ENCODE results near the gene SAMD14.

SAMD14 gene

GRCh38 chr17:50107790-50108414, 22.1 kb downstream of the SAMD14 start:
- no peak for TF ChIP-seq CTCF (IDR thresholded peaks at IDR 0.05; ENCODE audit: control insufficient read depth, insufficient read depth, low read depth, low read length, missing control alignments)
- DNase-seq (ENCODE audit: low read depth), result no peak
- no peak overlapping the region for H3K4me3 ChIP-seq (ENCODE audit: control insufficient read depth, low read depth, low read length)

- H3K4me3 ChIP-seq (ENCODE audit: control insufficient read depth, low read depth, low read length), result no peak overlapping the region
- DNase-seq (ENCODE audit: low read depth), result no peak
- TF ChIP-seq CTCF (IDR thresholded peaks at IDR 0.05; ENCODE audit: control insufficient read depth, insufficient read depth, low read depth, low read length, missing control alignments), result no peak
These were observed 23.4 kb downstream of the SAMD14 start for GRCh38 chr17:50106393-50107131.

- no peak for DNase-seq (ENCODE audit: low read depth)
- H3K4me3 ChIP-seq (ENCODE audit: control insufficient read depth, low read depth, low read length), result no peak overlapping the region
- no peak for TF ChIP-seq CTCF (IDR thresholded peaks at IDR 0.05; ENCODE audit: control insufficient read depth, insufficient read depth, low read depth, low read length, missing control alignments)
These were observed 24.1 kb downstream of the SAMD14 start for GRCh38 chr17:50105811-50106210.

GRCh38 chr17:50103941-50104340, 26.0 kb downstream of the SAMD14 start:
- no peak for TF ChIP-seq CTCF (IDR thresholded peaks at IDR 0.05; ENCODE audit: control insufficient read depth, insufficient read depth, low read depth, low read length, missing control alignments)
- no peak overlapping the region for H3K4me3 ChIP-seq (ENCODE audit: control insufficient read depth, low read depth, low read length)
- no peak for DNase-seq (ENCODE audit: low read depth)

DNA sequence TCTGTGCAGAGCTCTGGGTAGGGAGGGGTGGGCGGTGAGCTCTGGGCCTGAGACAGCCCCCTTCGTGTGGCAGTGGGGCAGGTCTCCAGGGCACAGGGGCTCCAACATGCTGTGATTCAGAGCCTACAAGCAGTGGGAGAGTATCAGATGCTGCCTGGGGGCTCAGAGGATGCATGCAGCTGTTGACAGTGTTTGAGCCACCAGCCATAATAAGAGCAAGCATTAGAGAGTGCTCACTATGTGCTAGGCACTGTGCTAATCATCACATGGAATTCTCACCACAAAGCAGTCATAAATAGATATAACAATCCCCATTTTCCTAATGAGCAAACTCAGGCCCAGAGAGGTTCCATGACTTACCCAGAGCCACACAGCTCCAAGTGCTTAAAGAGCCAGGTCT, 26.7 kb downstream of the SAMD14 start:
- no peak for DNase-seq (ENCODE audit: low read depth)
- TF ChIP-seq CTCF (IDR thresholded peaks at IDR 0.05; ENCODE audit: control insufficient read depth, insufficient read depth, low read depth, low read length, missing control alignments), result no peak
- H3K4me3 ChIP-seq (ENCODE audit: control insufficient read depth, low read depth, low read length), result no peak overlapping the region

DNA sequence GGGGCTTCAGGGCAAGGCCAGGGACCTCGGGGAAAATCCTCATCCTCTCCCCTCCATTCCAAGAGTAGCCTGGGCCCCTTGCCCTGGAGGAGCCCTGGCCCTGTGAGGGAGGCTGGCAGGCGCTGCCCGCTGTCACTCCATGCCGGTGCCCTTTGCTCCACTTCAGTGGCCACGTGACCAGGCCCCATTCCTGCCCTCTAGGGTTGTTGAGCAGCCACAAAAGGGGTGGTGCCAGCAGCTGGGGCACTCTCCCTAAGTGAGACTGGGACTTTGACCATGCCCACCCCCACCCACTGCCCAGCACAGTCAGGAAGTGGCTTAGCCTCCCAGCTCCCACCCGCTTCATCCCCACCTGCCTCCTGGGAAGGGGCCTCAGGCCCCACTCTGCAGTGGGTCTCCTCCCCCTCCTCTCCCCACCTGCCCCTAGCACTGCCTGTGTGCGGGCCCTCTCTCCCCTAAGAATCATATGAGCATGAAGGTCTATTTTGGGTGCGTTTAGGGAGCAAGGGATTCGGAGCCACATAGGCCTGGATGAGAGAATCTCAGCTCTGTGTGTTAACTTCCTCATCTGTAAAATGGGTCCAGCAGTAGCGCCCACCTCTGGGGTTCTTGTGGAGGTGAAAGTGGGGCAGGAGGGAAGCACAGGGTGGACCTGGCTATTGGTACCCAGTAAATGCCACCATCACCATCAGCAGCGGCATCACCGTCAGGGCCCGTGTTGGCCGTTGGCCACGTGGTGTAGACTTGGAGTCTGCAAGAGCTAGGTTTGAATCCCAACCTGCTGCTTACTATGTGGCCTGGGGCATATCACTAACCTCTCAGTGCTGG, 27.6 kb downstream of the SAMD14 start:
- TF ChIP-seq CTCF (IDR thresholded peaks at IDR 0.05; ENCODE audit: control insufficient read depth, insufficient read depth, low read depth, low read length, missing control alignments), result no peak
- DNase-seq (ENCODE audit: low read depth), result no peak
- H3K4me3 ChIP-seq (ENCODE audit: control insufficient read depth, low read depth, low read length), result no peak overlapping the region
